ENCODE data around the gene ENPP1.

Gene ENPP1

GRCh38 chr6:131828080-131828479 is 20.3 kb downstream of the ENPP1 start:
- TF ChIP-seq CTCF (IDR thresholded peaks at IDR 0.05; ENCODE audit: borderline replicate concordance, insufficient read depth, low read depth, low read length), result no peak
- H3K4me3 ChIP-seq (ENCODE audit: low read depth, low read length), result no peak overlapping the region

GRCh38 chr6:131828951-131829350 is 21.1 kb downstream of the ENPP1 start:
- no peak overlapping the region for H3K4me3 ChIP-seq (ENCODE audit: low read depth, low read length)
- TF ChIP-seq CTCF (IDR thresholded peaks at IDR 0.05; ENCODE audit: borderline replicate concordance, insufficient read depth, low read depth, low read length), result no peak

GRCh38 chr6:131831392-131831791 is 23.6 kb downstream of the ENPP1 start:
- H3K4me3 ChIP-seq (ENCODE audit: low read depth, low read length), result no peak overlapping the region
- no peak for TF ChIP-seq CTCF (IDR thresholded peaks at IDR 0.05; ENCODE audit: borderline replicate concordance, insufficient read depth, low read depth, low read length)

GRCh38 chr6:131831886-131832285 is 24.1 kb downstream of the ENPP1 start:
- no peak overlapping the region for H3K4me3 ChIP-seq (ENCODE audit: low read depth, low read length)
- no peak for TF ChIP-seq CTCF (IDR thresholded peaks at IDR 0.05; ENCODE audit: borderline replicate concordance, insufficient read depth, low read depth, low read length)

- H3K4me3 ChIP-seq (ENCODE audit: low read depth, low read length), result no peak overlapping the region
- no peak for TF ChIP-seq CTCF (IDR thresholded peaks at IDR 0.05; ENCODE audit: borderline replicate concordance, insufficient read depth, low read depth, low read length)
Observed at GRCh38 chr6:131832363-131832762, 24.5 kb downstream of the ENPP1 start.

- H3K4me3 ChIP-seq (ENCODE audit: low read depth, low read length), result no peak overlapping the region
- no peak for TF ChIP-seq CTCF (IDR thresholded peaks at IDR 0.05; ENCODE audit: borderline replicate concordance, insufficient read depth, low read depth, low read length)
Observed at GRCh38 chr6:131838051-131838450, 30.2 kb downstream of the ENPP1 start.

- no peak overlapping the region for H3K4me3 ChIP-seq (ENCODE audit: low read depth, low read length)
- no peak for TF ChIP-seq CTCF (IDR thresholded peaks at IDR 0.05; ENCODE audit: borderline replicate concordance, insufficient read depth, low read depth, low read length)
Observed at GRCh38 chr6:131839388-131839787, 31.6 kb downstream of the ENPP1 start.
